Measurements from ENCODE around the gene CENPX.

The CENPX gene

GRCh38 chr17:82053556-82054263, 31.0 kb upstream of the CENPX start:
- TF ChIP-seq CTCF (IDR thresholded peaks at IDR 0.05; ENCODE audit: low read depth, low read length, poor library complexity, severe bottlenecking), result no peak
- no peak for TF ChIP-seq EZH2phosphoT487 (IDR thresholded peaks at IDR 0.05; ENCODE audit: borderline replicate concordance, low read length)
- H3K9me2 ChIP-seq (replicated peaks; ENCODE audit: control insufficient read depth, low read length), result no peaks in the 10 kb centered on the region
- no peaks in the 10 kb centered on the region for H3K9me3 ChIP-seq (ENCODE audit: control insufficient read depth, insufficient read depth, low read length)
- peaks cover 46% of the 10 kb centered on the region for H3K36me3 ChIP-seq (ENCODE audit: control insufficient read depth, low read length)
- H3K79me2 ChIP-seq (ENCODE audit: control insufficient read depth, low read length), result peaks cover 19% of the 10 kb centered on the region
- H4K20me1 ChIP-seq (ENCODE audit: control insufficient read depth, insufficient read depth, low read depth, low read length), result peaks cover 3% of the 10 kb centered on the region; the same call in 1 of the 2 replicates
- H3K27me3 ChIP-seq (ENCODE audit: control insufficient read depth, low read length), result no peaks in the 10 kb centered on the region
- no peak overlapping the region for H3K4me3 ChIP-seq (ENCODE audit: low read length)
- no peak overlapping the region for H3K27ac ChIP-seq (ENCODE audit: low read depth, low read length)
- no peaks in the 10 kb centered on the region for H3F3A ChIP-seq (ENCODE audit: control insufficient read depth, insufficient read depth)
- H3K4me2 ChIP-seq (ENCODE audit: low read length), result peak overlapping the region; percentile 94
- peaks cover 17% of the 10 kb centered on the region for H3K4me1 ChIP-seq (ENCODE audit: control insufficient read depth, low read length)

GRCh38 chr17:82053130-82053529, 30.5 kb upstream of the CENPX start:
- Histone ChIP-seq H3F3A (ENCODE audit: control insufficient read depth, insufficient read depth) (no peaks in the 10 kb centered on the region), H3K4me2 (ENCODE audit: low read length) (peak overlapping the region; percentile 94), H3K4me3 (ENCODE audit: low read length) (peak overlapping the region; percentile 97), H3K4me1 (ENCODE audit: control insufficient read depth, low read length) (peaks cover 17% of the 10 kb centered on the region), H3K79me2 (ENCODE audit: control insufficient read depth, low read length) (peaks cover 19% of the 10 kb centered on the region), H4K20me1 (ENCODE audit: control insufficient read depth, insufficient read depth, low read depth, low read length) (peaks cover 3% of the 10 kb centered on the region; the same call in 1 of the 2 replicates), H3K27ac (ENCODE audit: low read depth, low read length) (no peak overlapping the region), H3K27me3 (ENCODE audit: control insufficient read depth, low read length) (no peaks in the 10 kb centered on the region), H3K9me3 (ENCODE audit: control insufficient read depth, insufficient read depth, low read length) (no peaks in the 10 kb centered on the region), H3K9me2 (replicated peaks; ENCODE audit: control insufficient read depth, low read length) (no peaks in the 10 kb centered on the region), H3K36me3 (ENCODE audit: control insufficient read depth, low read length) (peaks cover 40% of the 10 kb centered on the region)
- TF ChIP-seq EZH2phosphoT487 (IDR thresholded peaks at IDR 0.05; ENCODE audit: borderline replicate concordance, low read length), result no peak
- no peak for TF ChIP-seq CTCF (IDR thresholded peaks at IDR 0.05; ENCODE audit: low read depth, low read length, poor library complexity, severe bottlenecking)

- Histone ChIP-seq H3F3A (ENCODE audit: control insufficient read depth, insufficient read depth) (no peaks in the 10 kb centered on the region), H3K27ac (ENCODE audit: low read depth, low read length) (no peak overlapping the region), H4K20me1 (ENCODE audit: control insufficient read depth, insufficient read depth, low read depth, low read length) (peaks cover 3% of the 10 kb centered on the region; the same call in 1 of the 2 replicates), H3K36me3 (ENCODE audit: control insufficient read depth, low read length) (peaks cover 35% of the 10 kb centered on the region), H3K4me3 (ENCODE audit: low read length) (peak overlapping the region; percentile 97), H3K4me2 (ENCODE audit: low read length) (peak overlapping the region; percentile 94), H3K9me2 (replicated peaks; ENCODE audit: control insufficient read depth, low read length) (no peaks in the 10 kb centered on the region), H3K9me3 (ENCODE audit: control insufficient read depth, insufficient read depth, low read length) (no peaks in the 10 kb centered on the region), H3K4me1 (ENCODE audit: control insufficient read depth, low read length) (peaks cover 17% of the 10 kb centered on the region), H3K27me3 (ENCODE audit: control insufficient read depth, low read length) (no peaks in the 10 kb centered on the region), H3K79me2 (ENCODE audit: control insufficient read depth, low read length) (peaks cover 19% of the 10 kb centered on the region)
- no peak for TF ChIP-seq CTCF (IDR thresholded peaks at IDR 0.05; ENCODE audit: low read depth, low read length, poor library complexity, severe bottlenecking)
- TF ChIP-seq EZH2phosphoT487 (IDR thresholded peaks at IDR 0.05; ENCODE audit: borderline replicate concordance, low read length), result no peak
Measured at GRCh38 chr17:82052638-82053059, 30.0 kb upstream of the CENPX start.

Data from DOHH2 (cell line).